RPMI8226 (cell line): ENCODE measurements around the gene TNFSF4.
"Not testable (repeated sequence)": the region's sequence is repeated elsewhere in the genome, so short reads cannot be mapped to it uniquely, and the experiment has no call there.

Source experiments
- DNase-seq: peaks from one replicate; pipeline ENCODE4 v3.0.0-alpha.2; 2015

The TNFSF4 gene

GRCh38 chr1:173161510-173162221 lies 45.5 kb downstream of the TNFSF4 start:
- no peak for DNase-seq

- not testable (repeated sequence) for DNase-seq
Measured at GRCh38 chr1:173153964-173154363, 53.2 kb downstream of the TNFSF4 start.

DNA sequence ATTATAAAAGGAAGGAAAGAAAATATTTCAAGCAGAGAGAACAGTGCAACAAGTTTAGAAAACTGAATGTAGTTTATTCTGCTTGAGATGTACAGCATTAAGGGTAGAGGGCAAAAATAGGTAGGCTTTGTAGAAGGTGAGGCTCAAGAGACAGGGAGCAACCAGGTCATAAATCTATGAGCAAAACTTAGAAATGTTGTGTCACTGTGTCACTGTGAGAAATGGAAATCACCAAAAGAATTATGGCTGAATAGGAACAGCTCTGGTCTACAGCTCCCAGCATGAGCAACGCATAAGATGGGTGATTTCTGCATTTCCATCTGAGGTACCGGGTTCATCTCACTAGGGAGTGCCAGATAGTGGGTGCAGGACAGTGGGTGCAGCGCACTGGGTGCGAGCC lies 53.6 kb downstream of the TNFSF4 start:
- DNase-seq: no peak

DNA sequence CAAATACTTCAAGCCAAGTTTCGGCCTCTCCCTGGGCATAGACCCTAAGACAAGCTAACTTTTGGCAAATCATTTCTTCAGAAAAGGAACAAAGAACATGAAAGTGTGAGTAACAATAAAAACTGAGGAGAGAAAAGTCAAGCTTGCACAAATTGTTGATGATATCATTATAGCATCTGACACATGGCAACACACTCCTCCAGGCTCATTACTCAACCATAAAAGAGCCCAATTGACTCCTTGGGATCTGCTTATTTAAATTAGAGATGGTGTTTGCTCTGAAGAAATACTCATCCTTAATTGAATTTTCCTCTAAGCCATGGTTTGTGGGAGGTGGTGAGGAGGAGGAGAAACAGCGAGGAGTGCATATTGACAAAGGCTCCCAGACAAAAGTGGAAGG lies 54.5 kb downstream of the TNFSF4 start:
- no peak for DNase-seq

DNA sequence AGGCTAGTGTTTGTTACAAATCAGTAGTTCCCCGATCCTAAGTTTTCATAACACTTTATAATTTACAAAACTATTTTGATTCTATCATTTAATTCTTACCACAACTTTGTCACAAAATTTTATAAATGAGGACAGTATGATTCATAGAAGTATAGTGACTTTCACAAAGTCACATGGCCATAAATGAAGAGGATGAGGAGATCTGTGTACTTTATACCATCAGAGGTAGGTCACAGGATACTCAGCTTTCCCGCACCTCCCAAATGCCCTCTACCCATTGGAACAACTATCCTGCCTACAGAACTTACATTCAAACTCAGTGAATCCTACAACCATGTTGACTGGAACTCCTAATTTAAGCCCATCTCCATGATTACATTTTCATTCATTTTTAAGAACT lies 56.3 kb downstream of the TNFSF4 start:
- no peak for DNase-seq

GRCh38 chr1:173149887-173150286 lies 57.2 kb downstream of the TNFSF4 start:
- DNase-seq: no peak

DNA sequence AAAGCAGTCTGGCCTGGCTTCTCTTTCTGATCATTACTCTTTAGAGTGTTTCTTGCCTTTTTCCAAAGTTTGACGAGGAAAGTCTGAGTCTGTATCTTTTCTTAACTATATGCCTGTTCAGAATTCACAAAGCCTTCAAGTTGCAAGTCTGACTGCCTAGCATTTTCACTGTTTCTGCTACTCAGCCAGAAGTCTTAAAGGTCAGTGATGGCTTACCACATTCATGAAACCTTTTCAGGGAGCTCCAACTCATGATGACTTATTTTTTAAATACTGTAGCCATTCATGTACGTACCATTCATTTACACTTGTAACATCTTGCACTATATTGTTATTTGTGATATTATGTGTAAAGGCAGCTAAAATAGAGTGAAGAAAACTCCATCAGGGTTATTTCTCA lies 58.2 kb downstream of the TNFSF4 start:
- DNase-seq: no peak

DNA sequence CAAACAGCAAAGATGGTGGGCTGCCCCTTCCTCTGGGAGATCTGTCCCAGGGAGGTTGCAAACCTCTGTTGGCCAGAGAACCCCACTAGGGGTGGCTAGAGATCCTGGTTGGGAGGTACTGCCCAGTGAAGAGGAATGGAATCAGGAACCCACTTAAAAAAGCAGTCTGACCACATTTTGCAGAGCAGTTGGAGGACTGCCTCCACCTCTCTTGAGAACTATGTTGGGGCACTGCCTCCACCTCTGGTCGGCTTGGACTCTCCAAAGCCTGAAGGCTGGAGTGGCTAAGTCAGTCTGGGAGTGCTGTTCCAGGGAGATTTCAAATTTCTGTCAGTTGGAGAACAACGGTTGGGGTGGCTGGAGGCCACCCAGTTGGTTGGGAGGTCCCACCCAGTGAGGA lies 58.6 kb downstream of the TNFSF4 start:
- DNase-seq: no peak

DNA sequence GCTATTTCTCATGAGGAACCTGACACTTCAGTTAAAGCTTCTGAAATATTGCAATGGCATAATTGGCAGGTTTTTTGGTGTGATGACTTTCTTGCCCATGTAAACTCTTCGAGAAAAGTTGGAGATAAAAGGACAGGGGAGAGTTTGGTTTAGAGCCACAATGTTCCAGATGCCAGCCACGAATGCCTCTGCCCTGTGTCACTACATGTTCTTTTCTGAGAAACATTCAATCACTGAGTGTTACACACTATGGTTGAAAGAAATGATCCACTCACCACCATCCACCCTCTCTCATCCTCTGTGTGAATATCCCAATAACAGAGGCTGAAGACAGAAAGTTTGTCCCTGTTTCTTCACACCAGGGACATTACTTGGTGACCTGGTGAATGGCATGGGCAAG lies 66.4 kb downstream of the TNFSF4 start:
- DNase-seq: no peak

DNA sequence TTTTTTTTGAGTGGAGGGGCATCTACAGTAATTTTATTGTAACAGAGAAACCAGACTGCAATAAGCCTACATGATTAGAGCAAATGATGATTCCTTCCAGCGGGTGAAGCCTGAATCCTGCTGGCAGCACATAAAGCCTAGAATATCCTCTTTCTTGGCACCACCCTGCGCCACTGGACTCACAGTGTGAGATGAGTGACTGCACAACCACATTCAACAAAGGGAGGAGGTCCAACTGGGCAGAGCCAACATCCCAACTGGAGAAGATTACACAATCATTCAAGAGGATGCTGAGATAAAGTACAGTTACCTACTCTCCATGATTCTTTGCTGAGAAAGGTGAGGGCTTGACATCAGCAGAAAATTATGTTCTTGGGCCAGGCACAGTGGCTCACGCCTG lies 67.4 kb downstream of the TNFSF4 start:
- no peak for DNase-seq

GRCh38 chr1:173137107-173137706 lies 69.9 kb downstream of the TNFSF4 start:
- no peak for DNase-seq

GRCh38 chr1:173134800-173135199 lies 72.3 kb downstream of the TNFSF4 start:
- DNase-seq: no peak

- no peak for DNase-seq
Measured at GRCh38 chr1:173134029-173134428, 73.1 kb downstream of the TNFSF4 start.
